Stimulated activated CD4-positive, alpha-beta T cell treated with anti-CD3 and anti-CD28 coated beads, Interleukin-15, amount 100 ng/mL, for 1 hour (primary cell): ENCODE results near the gene VKORC1L1.
"Not testable (repeated sequence)": the region's sequence is repeated elsewhere in the genome, so short reads cannot be mapped to it uniquely, and the experiment has no call there.

Experiments
- DNase-seq, 2 donors: peaks; one replicate each; pipeline ENCODE4 v3.0.0-alpha.2; 2020; ENCODE audit warnings: low read depth in 1 of 2, low spot score in 1 of 2

VKORC1L1 gene

GRCh38 chr7:65884983-65885382, 12.1 kb downstream of the VKORC1L1 start:
- not testable (repeated sequence) for DNase-seq

- DNase-seq, result not testable (repeated sequence)
Measured at GRCh38 chr7:65885533-65885932, 12.7 kb downstream of the VKORC1L1 start.

DNA sequence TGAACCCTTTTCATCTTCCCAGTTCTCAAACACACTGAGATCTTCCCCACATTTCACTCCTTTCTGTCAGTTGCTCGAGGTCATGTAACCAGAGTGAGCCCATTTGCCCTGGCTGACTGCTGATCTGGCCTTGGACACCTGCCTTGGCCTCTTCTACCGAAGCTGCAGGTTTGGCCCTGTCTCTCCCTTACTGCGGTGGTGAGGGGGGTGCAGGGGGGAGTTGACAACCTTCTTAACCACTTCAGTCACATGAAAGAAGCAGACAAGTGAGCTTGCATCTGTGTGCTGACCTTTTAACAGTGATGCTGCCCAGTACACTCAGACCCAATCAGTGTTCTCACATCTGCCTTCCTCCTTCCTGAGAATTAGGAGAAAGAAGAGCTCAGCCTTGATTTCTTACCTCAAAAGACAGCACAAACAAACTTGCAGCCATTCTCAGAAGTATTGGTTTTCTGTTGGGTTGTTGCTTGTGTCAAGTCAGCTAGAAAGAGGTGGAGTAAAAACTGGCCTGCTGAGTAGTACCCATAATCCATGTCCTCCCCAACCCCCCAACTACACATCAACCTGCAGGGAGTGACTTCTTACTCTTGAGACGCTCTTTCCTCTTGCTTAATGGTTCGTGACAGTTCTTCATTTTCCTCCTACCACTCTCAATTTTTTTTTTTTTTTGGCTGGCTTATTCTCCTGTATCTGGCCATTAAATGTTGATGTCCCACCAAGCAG, 15.7 kb downstream of the VKORC1L1 start:
- not testable (repeated sequence) for DNase-seq

- not testable (repeated sequence) for DNase-seq
Measured at GRCh38 chr7:65889722-65890121, 16.8 kb downstream of the VKORC1L1 start.

- no peak for DNase-seq
Measured at GRCh38 chr7:65892161-65892560, 19.3 kb downstream of the VKORC1L1 start.

DNA sequence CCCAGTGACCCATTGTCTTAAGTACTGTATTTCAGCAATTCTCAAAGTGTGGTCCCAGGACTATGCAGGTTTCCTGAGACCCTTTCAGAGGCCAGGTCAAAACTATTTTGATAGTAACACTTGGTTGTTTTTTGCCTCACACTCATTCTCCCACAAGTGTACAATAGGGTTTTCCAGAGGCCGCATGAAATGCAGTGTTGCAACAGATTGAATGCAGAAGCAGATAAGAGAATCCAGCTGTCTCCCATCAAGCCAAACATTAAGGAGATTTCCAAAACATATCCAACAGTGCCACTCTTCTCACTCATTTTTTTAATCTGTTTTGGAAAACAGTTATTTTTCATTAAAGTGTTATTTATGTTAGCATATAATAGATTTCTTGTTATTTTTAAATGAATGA, 20.0 kb downstream of the VKORC1L1 start:
- DNase-seq, result no peak

- no peak for DNase-seq
Measured at GRCh38 chr7:65896279-65896870, 23.5 kb downstream of the VKORC1L1 start.

DNA sequence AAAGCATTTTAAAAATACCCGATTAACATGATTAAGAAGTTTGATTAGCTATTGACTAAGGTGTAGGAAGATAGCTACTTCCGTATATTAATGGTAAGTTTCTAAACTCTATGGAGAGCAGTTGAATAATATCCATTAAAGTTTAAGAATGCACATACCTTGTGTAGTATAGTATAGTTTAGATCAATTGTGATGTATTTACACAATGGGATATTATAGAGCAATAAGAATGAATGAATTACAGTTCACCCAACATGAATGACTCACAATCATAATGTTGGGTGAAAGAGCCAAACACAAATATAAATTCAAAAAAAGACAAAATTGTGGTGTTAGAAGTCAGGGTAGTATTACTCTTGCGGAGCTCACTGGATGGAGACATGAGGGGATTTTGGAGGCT, 24.4 kb downstream of the VKORC1L1 start:
- not testable (repeated sequence) for DNase-seq

DNA sequence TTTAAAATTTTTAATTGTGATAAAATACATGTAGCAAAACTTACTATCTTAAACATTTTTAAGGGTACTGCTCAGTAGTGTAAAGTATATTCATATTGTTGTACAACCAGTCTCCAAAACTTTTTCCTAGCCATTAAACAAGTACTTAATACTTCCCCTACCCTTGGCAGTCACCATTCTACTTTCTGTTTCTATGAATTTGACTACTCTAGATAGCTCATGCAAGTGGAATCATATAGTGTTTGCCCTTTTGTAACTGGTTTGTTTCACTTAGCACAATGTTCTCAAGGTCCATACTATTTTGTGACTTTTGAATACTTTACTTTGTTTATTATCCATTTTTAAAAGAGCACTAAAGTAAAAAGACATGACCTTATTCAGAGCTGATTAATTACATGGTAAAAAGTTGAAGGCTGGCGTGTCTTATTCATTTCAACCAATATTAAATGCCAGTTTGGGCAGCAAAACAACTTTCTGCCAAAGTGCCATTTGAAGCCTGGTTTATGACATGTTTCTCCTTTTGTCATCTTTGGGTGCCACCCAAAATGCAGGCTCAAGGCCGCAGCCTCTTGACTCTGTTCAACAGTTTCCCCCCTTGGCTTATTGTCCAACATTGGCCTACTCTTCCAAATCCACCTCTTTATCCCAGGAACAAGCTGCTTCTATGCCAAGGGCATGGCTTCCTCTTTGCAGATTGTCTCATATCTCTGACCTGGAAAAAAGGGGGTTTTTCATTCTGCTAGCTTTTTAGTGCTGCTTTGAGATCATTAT, 26.0 kb downstream of the VKORC1L1 start:
- not testable (repeated sequence) for DNase-seq

DNA sequence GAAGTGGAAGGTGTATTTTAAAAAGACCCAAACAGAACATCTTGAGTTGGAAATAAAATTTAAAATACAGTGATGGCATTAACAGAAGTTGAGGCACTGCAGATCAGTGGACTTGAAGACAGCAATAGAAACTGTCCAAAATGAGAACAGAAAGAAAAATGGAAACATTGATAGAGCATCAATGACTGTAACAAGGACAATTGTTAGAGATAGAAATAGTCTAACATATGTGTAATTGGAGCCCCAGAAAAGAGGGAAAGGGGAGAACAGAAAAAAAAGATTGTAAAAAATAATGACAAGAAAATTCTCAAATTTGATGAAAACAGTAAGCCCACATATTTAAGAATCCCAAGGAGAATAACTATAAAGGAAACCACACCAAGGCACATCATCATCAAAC, 29.4 kb downstream of the VKORC1L1 start:
- no peak for DNase-seq

DNA sequence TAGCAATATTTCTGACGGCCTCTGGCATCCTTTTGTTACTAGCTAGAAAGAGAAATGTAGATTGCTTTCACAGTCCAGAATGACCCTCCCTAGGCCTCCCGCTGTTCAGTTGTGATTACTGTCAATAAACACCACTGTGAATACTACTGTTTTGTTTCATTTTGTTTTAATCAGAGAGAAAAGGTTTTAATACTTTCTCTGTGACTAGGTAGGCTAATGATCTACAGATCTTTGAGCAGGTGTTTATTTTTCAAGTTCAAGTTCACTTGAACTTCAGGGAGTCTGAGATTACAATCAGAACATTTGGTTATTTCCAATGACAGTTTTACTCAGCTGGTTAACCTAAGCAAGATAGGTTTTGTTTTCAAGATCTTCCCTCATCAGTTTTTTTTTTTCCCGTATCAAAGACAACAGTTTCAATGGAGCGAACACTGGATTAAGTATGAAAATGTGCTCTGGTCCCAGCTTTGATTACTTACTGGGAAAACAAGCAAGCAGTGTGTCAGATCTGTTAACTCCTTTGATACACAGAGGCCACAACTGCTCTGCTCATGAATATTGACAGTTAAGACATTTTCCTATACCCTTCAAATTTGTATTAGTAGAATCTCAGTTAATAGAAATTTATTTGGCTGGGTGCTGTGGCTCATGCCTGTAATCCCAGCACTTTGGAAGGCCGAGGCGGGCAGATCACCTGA, 34.8 kb downstream of the VKORC1L1 start:
- no peak for DNase-seq

DNA sequence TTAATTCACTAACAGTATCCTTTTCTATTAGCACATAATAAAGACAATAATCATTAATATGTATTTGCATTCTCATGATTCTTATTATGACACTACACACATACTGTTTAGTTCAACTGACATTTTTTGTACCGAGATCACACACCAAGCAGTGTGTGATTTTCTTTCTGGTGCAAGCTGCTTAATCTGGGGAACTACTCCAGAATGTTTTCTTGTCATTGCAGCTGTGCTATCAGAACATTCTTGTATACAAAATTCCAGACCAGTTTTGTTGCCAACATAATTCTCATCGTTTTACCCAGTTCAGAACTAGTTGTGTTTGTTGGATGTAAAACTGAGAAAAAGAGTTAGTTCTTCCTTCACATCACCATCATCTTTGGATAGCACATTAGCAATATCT, 37.4 kb downstream of the VKORC1L1 start:
- no peak for DNase-seq

DNA sequence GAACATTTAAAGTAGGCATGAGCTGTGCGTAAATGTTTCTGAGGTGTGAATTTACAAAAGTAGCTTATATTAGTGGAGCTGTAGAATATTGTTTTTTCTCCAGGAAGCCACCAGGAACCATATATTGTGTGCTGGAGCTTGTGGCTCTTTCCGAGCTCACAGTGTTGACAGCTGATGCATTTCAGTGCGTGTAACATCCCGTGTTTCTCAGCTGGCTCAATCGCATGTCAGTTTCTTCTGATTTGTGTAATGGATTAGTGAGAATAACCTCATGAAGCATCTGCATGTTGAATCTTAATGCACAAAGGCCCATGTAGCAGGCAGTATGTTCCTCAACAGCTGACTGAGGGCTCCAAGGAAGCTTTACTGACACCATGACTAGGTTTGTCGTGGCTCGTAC, 39.4 kb downstream of the VKORC1L1 start:
- no peak for DNase-seq

DNA sequence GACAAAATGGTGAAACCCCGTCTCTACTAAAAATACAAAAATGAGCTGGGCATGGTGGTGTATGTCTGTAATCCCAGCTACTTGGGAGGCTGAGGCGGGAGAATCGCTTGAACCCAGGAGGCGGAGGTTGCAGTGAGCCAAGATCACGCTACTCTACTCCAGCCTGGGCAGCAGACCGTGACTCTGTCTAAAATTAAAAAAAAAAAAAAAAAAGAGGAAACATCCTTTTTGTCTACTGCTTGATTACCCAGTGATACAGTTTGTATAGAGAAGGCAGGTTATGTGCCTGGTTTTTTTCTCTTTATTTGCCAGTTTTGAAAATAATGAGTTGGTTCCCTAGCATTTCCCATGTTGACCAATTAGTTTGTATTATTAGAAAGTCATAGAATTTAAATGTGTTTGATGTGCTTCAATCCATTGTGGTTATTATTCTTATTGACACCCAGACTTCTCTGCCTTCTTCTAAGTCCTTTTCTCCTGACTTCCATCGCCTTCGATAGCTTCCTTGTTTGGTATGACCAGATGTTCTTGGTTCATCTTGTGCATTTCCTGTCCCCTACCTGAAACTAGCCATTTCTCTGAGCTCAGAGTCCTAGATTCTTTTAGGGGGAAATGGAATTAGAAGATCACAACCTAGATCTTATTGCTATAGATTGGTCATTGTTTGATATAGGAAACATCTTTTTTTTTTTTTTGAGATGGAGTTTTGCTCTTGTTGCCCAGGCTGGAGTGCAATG, 43.2 kb downstream of the VKORC1L1 start:
- DNase-seq, result no peak

DNA sequence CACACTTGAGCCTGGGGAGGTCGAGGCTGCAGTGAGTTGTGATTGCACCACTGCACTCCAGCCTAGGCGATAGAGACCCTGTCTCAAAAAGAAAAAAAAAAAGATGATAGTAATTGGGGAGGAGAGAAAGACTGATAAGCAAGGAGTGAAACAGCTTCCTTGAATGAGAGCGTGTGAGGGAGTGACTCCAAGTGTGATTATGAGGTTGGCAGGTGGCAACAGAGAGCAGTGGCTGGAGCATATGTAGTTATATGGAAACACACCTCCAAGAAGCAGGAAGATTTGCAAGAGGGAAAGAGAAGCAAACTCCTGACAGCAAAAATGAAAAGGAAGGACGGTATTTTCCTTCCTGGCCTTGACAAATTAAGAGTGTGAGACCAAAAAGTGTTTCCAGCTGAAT, 50.4 kb downstream of the VKORC1L1 start:
- DNase-seq, result no peak

- DNase-seq, result no peak
Measured at GRCh38 chr7:65924193-65924592, 51.3 kb downstream of the VKORC1L1 start.

DNA sequence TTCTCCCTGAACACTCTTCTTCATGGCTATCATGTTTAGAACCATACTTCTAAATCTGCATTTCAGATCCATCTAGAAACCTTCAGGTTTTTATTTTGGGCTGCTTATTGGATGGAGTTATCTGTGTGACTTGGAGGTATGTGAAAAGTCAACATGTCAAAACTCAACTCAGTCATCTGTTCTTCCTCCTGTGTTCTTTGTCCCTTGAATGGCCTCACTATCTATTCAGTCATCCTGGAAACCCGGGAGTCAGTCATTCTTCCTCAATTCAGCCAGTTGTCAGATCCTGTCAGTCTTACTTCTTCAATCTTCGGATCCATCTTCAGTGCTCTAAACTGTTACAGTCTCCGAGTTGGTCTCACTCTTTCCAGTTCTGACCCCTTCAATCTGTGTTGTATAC, 52.2 kb downstream of the VKORC1L1 start:
- DNase-seq, result no peak

- DNase-seq, result no peak
Measured at GRCh38 chr7:65926588-65926987, 53.7 kb downstream of the VKORC1L1 start.

GRCh38 chr7:65927489-65928448, 54.9 kb downstream of the VKORC1L1 start:
- no peak for DNase-seq

DNA sequence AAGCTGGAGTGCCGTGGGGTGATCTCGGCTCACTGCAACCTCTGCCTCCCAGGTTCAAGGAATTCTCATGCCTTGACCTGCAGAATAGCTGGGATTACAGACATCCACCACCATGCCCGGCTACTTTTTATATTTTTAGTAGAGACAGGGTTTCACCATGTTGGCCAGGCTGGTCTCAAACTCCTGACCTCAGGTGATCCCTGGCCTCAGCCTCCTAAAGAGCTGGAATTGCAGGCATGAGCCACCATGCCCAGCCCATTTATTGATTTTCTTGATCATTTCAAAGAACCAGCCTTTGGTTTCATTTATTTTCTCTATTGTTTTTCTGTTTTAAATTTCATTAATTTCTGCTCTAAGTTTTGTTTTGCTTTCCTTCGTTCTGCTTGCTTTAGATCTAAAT, 58.8 kb downstream of the VKORC1L1 start:
- DNase-seq, result no peak
